Osteoblast (primary cell): ENCODE measurements around the gene KRT33B. TPM values are rescaled to one million over a fixed set of nuclear protein-coding genes. Genes with fewer than 3 reads are reported as not detected.
"Not testable (repeated sequence)": the region's sequence is repeated elsewhere in the genome, so short reads cannot be mapped to it uniquely, and the experiment has no call there.

Experiments used
- DNase-seq: peaks from one replicate; pipeline ENCODE4 v3.0.0; 2011; ENCODE audit warnings: low spot score, mixed read lengths; ENCODE audit not compliant: insufficient read length; ENCODE audit errors: missing footprints
- H2AFZ ChIP-seq: 2 replicates; pipeline ENCODE4 v1.6.0; 2011; ENCODE audit warnings: mild to moderate bottlenecking, low read length
- H3K27ac ChIP-seq: 2 replicates; pipeline ENCODE4 v1.5.1; 2011; ENCODE audit warnings: mild to moderate bottlenecking, low read depth, low read length, moderate library complexity
- H3K27me3 ChIP-seq: 2 replicates; pipeline ENCODE4 v1.6.0; 2012; ENCODE audit warnings: mild to moderate bottlenecking, control low read depth, inconsistent platforms, low read length, moderate library complexity; ENCODE audit not compliant: insufficient read depth
- H3K36me3 ChIP-seq: 2 replicates; pipeline ENCODE4 v1.5.1; 2011; ENCODE audit warnings: mild to moderate bottlenecking, low read length, control low read depth, moderate library complexity; ENCODE audit not compliant: insufficient read depth
- H3K4me1 ChIP-seq: 2 replicates; pipeline ENCODE4 v1.5.1; 2011; ENCODE audit warnings: mild to moderate bottlenecking, low read length, control low read depth, moderate library complexity; ENCODE audit not compliant: insufficient read depth
- H3K4me2 ChIP-seq: 2 replicates; pipeline ENCODE4 v1.6.0; 2011; ENCODE audit warnings: mild to moderate bottlenecking, low read length; ENCODE audit not compliant: insufficient read depth
- H3K4me3 ChIP-seq: fragments of 200-600 bp; sonication (generic); 3 replicates; pipeline ENCODE4 v1.5.1; 2012; ENCODE audit warnings: mild to moderate bottlenecking, low read length, inconsistent platforms; ENCODE audit not compliant: insufficient read depth
- H3K79me2 ChIP-seq: 2 replicates; pipeline ENCODE4 v1.6.0; 2012; ENCODE audit warnings: mild to moderate bottlenecking, low read length, control low read depth, inconsistent platforms; ENCODE audit not compliant: insufficient read depth
- H3K9me3 ChIP-seq: 2 replicates; pipeline ENCODE4 v1.5.1; 2011; ENCODE audit warnings: low read depth, low read length, control low read depth
- H4K20me1 ChIP-seq: 2 replicates; pipeline ENCODE4 v1.6.0; 2012; ENCODE audit warnings: mild to moderate bottlenecking, low read length, control low read depth; ENCODE audit not compliant: insufficient read depth
- total RNA-seq: library from RNA; depleted of rRNA; stranded (reverse); fragments of >200 nt; gene quantifications from 2 replicates; pipeline ENCODE4 v1.2.3, GENCODE V29; 2012
- TF ChIP-seq, protein P1 (sequence below): IDR thresholded peaks from 2 replicates; pipeline ENCODE4 v1.5.1; 2011; ENCODE audit warnings: mild to moderate bottlenecking, low read depth, low read length, moderate library complexity; ENCODE audit errors: extremely low read depth

The KRT33B gene
- total RNA-seq, 1 donor = 1.1 TPM

DNA sequence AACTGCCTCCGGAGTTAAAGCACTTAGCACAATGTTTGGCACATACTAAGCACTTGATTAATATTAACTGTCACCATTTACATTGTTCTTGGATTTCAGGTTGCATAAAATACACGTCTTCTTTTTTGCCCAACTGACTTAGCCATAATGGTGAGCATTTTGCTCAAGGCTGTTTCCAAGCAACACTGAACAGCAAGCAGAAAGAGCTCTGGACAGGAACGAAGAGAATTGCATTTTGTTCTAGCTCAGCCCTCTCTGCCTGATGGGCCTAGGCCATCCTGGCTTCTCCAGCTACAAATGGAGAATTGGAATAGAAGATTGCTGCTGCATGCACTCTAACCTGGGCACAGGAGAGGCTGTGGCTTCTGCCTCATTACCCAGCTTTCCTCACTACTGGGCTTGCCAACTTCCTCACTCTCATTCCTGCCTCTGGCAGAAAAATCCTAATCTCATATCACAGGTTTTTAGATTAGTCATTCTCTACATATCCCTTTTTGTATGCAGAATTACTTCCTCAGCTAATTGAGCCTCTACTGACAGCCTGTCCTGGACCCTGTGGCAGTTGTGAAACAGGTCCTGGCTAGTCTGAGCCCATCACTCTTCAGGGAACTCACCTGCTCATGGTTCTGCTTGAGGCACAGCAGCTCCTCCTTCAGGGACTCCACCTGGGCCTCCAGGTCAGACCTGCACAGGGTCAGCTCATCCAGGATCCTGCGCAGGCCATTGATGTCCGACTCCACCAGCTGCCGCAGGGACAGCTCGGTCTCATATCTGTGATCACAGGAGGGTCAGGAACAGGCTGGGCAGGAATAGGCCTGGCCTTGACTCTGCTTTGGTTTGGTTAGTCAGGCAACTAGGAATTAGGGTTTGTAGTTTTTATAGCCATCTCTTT lies 21.5 kb downstream of the KRT33B start:
- Histone ChIP-seq H3K36me3 (no peaks in the 10 kb centered on the region), H3K9me3 (no peaks in the 10 kb centered on the region), H2AFZ (no peak overlapping the region), H3K4me3 (no peak overlapping the region), H3K4me2 (no peak overlapping the region), H3K4me1 (no peaks in the 10 kb centered on the region), H4K20me1 (no peaks in the 10 kb centered on the region), H3K79me2 (no peaks in the 10 kb centered on the region), H3K27ac (no peak overlapping the region), H3K27me3 (no peaks in the 10 kb centered on the region)
- no peak for DNase-seq
- TF ChIP-seq, protein P1, sequence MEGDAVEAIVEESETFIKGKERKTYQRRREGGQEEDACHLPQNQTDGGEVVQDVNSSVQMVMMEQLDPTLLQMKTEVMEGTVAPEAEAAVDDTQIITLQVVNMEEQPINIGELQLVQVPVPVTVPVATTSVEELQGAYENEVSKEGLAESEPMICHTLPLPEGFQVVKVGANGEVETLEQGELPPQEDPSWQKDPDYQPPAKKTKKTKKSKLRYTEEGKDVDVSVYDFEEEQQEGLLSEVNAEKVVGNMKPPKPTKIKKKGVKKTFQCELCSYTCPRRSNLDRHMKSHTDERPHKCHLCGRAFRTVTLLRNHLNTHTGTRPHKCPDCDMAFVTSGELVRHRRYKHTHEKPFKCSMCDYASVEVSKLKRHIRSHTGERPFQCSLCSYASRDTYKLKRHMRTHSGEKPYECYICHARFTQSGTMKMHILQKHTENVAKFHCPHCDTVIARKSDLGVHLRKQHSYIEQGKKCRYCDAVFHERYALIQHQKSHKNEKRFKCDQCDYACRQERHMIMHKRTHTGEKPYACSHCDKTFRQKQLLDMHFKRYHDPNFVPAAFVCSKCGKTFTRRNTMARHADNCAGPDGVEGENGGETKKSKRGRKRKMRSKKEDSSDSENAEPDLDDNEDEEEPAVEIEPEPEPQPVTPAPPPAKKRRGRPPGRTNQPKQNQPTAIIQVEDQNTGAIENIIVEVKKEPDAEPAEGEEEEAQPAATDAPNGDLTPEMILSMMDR = no peak

DNA sequence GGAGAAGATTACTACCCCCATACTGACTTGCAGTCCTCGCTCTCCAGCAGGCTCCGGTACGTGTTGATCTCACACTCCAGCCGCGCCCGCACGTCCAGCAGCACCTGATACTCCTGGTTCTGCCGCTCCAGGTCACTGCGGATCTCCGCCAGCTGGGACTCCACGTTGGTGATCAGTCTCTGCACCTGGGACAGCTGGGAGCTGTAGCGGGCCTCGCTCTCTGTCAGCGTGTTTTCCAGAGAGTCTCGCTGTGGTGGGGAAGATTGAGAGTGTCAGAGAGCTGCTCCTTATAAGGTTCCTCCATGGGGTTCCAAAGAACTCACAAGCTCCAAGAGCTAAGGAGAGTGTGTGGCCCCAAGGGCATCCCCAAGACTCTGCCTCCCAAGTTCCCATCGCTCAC lies 23.2 kb downstream of the KRT33B start:
- DNase-seq, H3K27ac ChIP-seq, H4K20me1 ChIP-seq, H3K4me2 ChIP-seq, H3K36me3 ChIP-seq, H3K4me3 ChIP-seq, H2AFZ ChIP-seq, H3K4me1 ChIP-seq, H3K27me3 ChIP-seq, H3K9me3 ChIP-seq, H3K79me2 ChIP-seq: not testable (repeated sequence)

DNA sequence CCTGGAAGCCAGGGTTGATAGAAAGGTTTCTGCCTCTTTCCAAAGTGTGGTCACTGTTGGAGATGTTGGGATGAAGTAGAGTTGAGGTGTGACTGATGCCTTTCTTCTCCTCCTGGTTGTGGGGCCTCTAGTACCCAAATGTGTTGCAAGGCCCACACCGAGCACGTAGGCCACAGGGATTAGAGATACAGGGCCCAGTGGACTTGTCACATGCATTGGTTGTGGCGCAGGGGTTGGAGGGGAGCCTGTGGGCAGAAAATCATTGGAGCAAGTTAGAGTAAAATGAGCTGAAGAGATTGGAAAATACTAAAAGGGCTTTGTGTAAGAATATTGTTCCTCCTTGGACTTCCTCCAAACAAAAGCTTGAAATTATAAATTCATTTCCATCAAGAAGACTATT lies 23.6 kb downstream of the KRT33B start:
- Histone ChIP-seq H3K4me3 (no peak overlapping the region), H3K9me3 (peaks cover 1% of the 10 kb centered on the region), H4K20me1 (no peaks in the 10 kb centered on the region), H3K36me3 (no peaks in the 10 kb centered on the region), H3K27me3 (no peaks in the 10 kb centered on the region), H3K27ac (no peak overlapping the region), H3K4me1 (no peaks in the 10 kb centered on the region), H3K4me2 (no peak overlapping the region), H2AFZ (no peak overlapping the region), H3K79me2 (no peaks in the 10 kb centered on the region)
- no peak for DNase-seq
- TF ChIP-seq, protein P1 = no peak

DNA sequence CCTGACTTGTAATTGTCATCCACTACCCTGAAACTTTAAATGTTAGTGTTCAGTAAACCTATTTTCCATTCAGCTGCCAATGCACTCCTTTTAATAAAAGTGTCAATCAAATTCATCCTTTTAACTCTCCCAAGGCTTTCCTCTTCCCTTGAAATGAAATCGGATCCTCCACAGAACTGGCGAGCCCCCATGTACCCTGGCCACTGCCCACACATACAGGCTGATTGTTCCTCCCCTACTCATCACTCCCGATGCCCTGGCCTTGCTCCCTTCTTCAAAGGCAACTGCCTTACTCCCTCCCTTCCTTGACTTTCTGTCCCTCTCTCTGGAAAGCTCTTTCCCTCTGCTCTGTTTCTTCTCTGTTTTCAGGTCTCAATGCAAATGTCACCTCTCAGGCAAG lies 26.6 kb downstream of the KRT33B start:
- peak; percentile 35 for DNase-seq
- Histone ChIP-seq H3K27me3 (no peaks in the 10 kb centered on the region), H3K4me3 (no peak overlapping the region), H3K9me3 (peaks cover 1% of the 10 kb centered on the region), H3K79me2 (no peaks in the 10 kb centered on the region), H4K20me1 (no peaks in the 10 kb centered on the region), H3K4me1 (no peaks in the 10 kb centered on the region), H3K36me3 (no peaks in the 10 kb centered on the region), H3K4me2 (no peak overlapping the region), H2AFZ (no peak overlapping the region), H3K27ac (no peak overlapping the region)
- TF ChIP-seq, protein P1 = no peak
